H1 (cell line): ENCODE measurements around the gene FAM53A. TPM values are rescaled to one million over a fixed set of nuclear protein-coding genes. Genes with fewer than 3 reads are reported as not detected.
A peak's percentile ranks its signal among the peaks of the same experiment; 100 is the strongest.

Experiments used
- CTCF ChIA-PET: fragments of 300-600 bp; sonication (Branson Sonifier 250); formaldehyde crosslinking; loops from one replicate; lab custom pipeline; 2021; ENCODE audit not compliant: partially characterized antibody; lab: Charles Lee
- POLR2A ChIA-PET: fragments of 300-600 bp; sonication (Branson Sonifier 250); formaldehyde crosslinking; loops from one replicate; lab custom pipeline; 2021; ENCODE audit warnings: inconsistent platforms; ENCODE audit not compliant: partially characterized antibody; lab: Charles Lee
- DNase-seq, 2 experiments: peaks; one replicate each; pipeline versions ENCODE4 v3.0.0 to v3.0.0-alpha.2; 2010 to 2022; ENCODE audit warnings: low spot score in 2 of 2, low read depth in 1 of 2, mixed read lengths in 1 of 2
- FAIRE-seq: peaks from 2 replicates; lab custom pipeline; 2011; peaks lifted over from hg19 to GRCh38; lab: Jason Lieb, UNC
- H2AFZ ChIP-seq: 2 replicates; pipeline ENCODE4 v1.8.1; 2012; ENCODE audit warnings: low read length, inconsistent platforms
- H2AK5ac ChIP-seq: 2 replicates; pipeline ENCODE4 v1.6.1; 2013; ENCODE audit warnings: low read depth, low read length
- H2BK120ac ChIP-seq: replicated peaks from 2 replicates; pipeline ENCODE3; 2013; ENCODE audit warnings: low read depth, low read length, inconsistent platforms
- H2BK12ac ChIP-seq: 2 replicates; pipeline ENCODE4 v1.6.1; 2013; ENCODE audit warnings: low read depth, low read length
- H2BK15ac ChIP-seq: 2 replicates; pipeline ENCODE4 v1.6.1; 2013; ENCODE audit warnings: low read length
- H2BK20ac ChIP-seq: 2 replicates; pipeline ENCODE4 v1.6.1; 2013; ENCODE audit warnings: low read length
- H2BK5ac ChIP-seq: 2 replicates; pipeline ENCODE4 v1.6.1; 2013; ENCODE audit warnings: low read depth, low read length
- H3K14ac ChIP-seq: 2 replicates; pipeline ENCODE4 v1.6.1; 2013; ENCODE audit warnings: inconsistent platforms; ENCODE audit not compliant: insufficient read length
- H3K18ac ChIP-seq: 2 replicates; pipeline ENCODE4 v1.6.1; 2013; ENCODE audit warnings: low read length; ENCODE audit errors: extremely low read depth
- H3K23ac ChIP-seq: 2 replicates; pipeline ENCODE4 v1.6.1; 2013; ENCODE audit warnings: inconsistent platforms; ENCODE audit not compliant: insufficient read length
- H3K23me2 ChIP-seq: 2 replicates; pipeline ENCODE4 v1.6.1; 2013; ENCODE audit warnings: low read depth, low read length
- H3K27ac ChIP-seq: 2 replicates; pipeline ENCODE4 v1.6.1; 2011; ENCODE audit warnings: low read depth, low read length, inconsistent platforms
- H3K27me3 ChIP-seq, 4 experiments: replicated peaks in 1 of 4; 1 replicate in 1 of 4; 2 replicates in 3 of 4; pipeline versions ENCODE4 v1.6.1 to v1.8.1; 2011 to 2013; ENCODE audit warnings: low read length in 3 of 4, mild to moderate bottlenecking in 3 of 4, inconsistent platforms in 2 of 4, mixed read lengths in 2 of 4, moderate library complexity in 1 of 4; ENCODE audit not compliant: control insufficient read depth in 3 of 4, insufficient read depth in 3 of 4; ENCODE audit errors: extremely low read depth in 1 of 4
- H3K36me3 ChIP-seq, 4 experiments: 2 replicates each; pipeline versions ENCODE4 v1.6.1 to v1.8.1; 2011 to 2013; ENCODE audit warnings: mild to moderate bottlenecking in 4 of 4, low read length in 3 of 4, moderate library complexity in 2 of 4, control low read depth in 1 of 4, inconsistent platforms in 1 of 4; ENCODE audit not compliant: insufficient read depth in 4 of 4, control insufficient read depth in 2 of 4
- H3K4ac ChIP-seq: replicated peaks from 2 replicates; pipeline ENCODE3; 2013; ENCODE audit warnings: low read length, low read depth, mixed read lengths, inconsistent platforms; ENCODE audit not compliant: insufficient read length
- H3K4me1 ChIP-seq, 4 experiments: replicated peaks in 1 of 4; 1 replicate in 1 of 4; 2 replicates in 3 of 4; pipeline versions ENCODE4 v1.6.1 to v1.8.1; 2011 to 2013; ENCODE audit warnings: low read length in 3 of 4, inconsistent platforms in 2 of 4, mixed read lengths in 1 of 4; ENCODE audit not compliant: insufficient read depth in 4 of 4, control insufficient read depth in 3 of 4
- H3K4me2 ChIP-seq, 2 experiments: 2 replicates each; pipeline versions ENCODE4 v1.6.1 to v1.8.1; 2011 to 2013; ENCODE audit warnings: low read depth in 2 of 2, low read length in 2 of 2, control low read depth in 1 of 2, inconsistent platforms in 1 of 2, mild to moderate bottlenecking in 1 of 2; ENCODE audit not compliant: insufficient read depth in 1 of 2
- H3K4me3 ChIP-seq, 4 experiments: fragments of 200-600, 300-600 bp in 1 of 4; sonication (generic), shearing (Covaris generic), sonication (Bioruptor Twin) in 1 of 4; 2 replicates each; pipeline versions ENCODE4 v1.5.1 to v1.8.1; 2011 to 2016; ENCODE audit warnings: low read length in 4 of 4, low read depth in 3 of 4, control low read depth in 2 of 4, inconsistent platforms in 2 of 4, mild to moderate bottlenecking in 2 of 4, mixed read lengths in 1 of 4, moderate library complexity in 1 of 4; ENCODE audit not compliant: insufficient read depth in 2 of 4; ENCODE audit errors: extremely low read depth in 1 of 4
- H3K56ac ChIP-seq: replicated peaks from 2 replicates; pipeline ENCODE3; 2013; ENCODE audit warnings: low read depth, mild to moderate bottlenecking, mixed read lengths, low read length, inconsistent platforms; ENCODE audit not compliant: insufficient read length
- H3K79me1 ChIP-seq: 2 replicates; pipeline ENCODE4 v1.6.1; 2013; ENCODE audit warnings: low read depth, low read length, control low read depth
- H3K79me2 ChIP-seq, 2 experiments: 2 replicates each; pipeline versions ENCODE4 v1.6.1 to v1.8.1; 2012 to 2013; ENCODE audit warnings: low read length in 2 of 2, mild to moderate bottlenecking in 2 of 2, inconsistent platforms in 1 of 2; ENCODE audit not compliant: insufficient read depth in 2 of 2, control insufficient read depth in 1 of 2
- H3K9ac ChIP-seq, 4 experiments: replicated peaks in 1 of 4; 1 replicate in 1 of 4; 2 replicates in 3 of 4; pipeline versions ENCODE4 v1.6.1 to v1.8.1; 2011 to 2013; ENCODE audit warnings: low read depth in 3 of 4, low read length in 3 of 4, control low read depth in 2 of 4, mild to moderate bottlenecking in 2 of 4, moderate library complexity in 2 of 4, inconsistent platforms in 1 of 4; ENCODE audit errors: extremely low read depth in 1 of 4
- H3K9me3 ChIP-seq, 2 experiments: 2 replicates each; pipeline versions ENCODE4 v1.6.1 to v1.8.1; 2012 to 2013; ENCODE audit warnings: mild to moderate bottlenecking in 2 of 2, moderate library complexity in 2 of 2, control low read depth in 1 of 2, inconsistent platforms in 1 of 2, low read depth in 1 of 2, low read length in 1 of 2, mixed read lengths in 1 of 2; ENCODE audit not compliant: insufficient read depth in 2 of 2
- H4K20me1 ChIP-seq, 2 experiments: replicated peaks in 1 of 2; 2 replicates each; pipeline versions ENCODE3 to v1.8.1; 2011 to 2013; ENCODE audit warnings: inconsistent platforms in 2 of 2, low read length in 2 of 2, mild to moderate bottlenecking in 1 of 2; ENCODE audit not compliant: insufficient read depth in 2 of 2, control insufficient read depth in 1 of 2
- H4K5ac ChIP-seq: 2 replicates; pipeline ENCODE4 v1.6.1; 2013; ENCODE audit warnings: low read length, low read depth, mixed read lengths, inconsistent platforms; ENCODE audit not compliant: insufficient read length
- H4K8ac ChIP-seq: 2 replicates; pipeline ENCODE4 v1.8.0; 2013; ENCODE audit warnings: mild to moderate bottlenecking, moderate library complexity, low read length, inconsistent platforms; ENCODE audit not compliant: insufficient read depth; ENCODE audit errors: extremely low read depth
- H4K91ac ChIP-seq: replicated peaks from 2 replicates; pipeline ENCODE3; 2013; ENCODE audit warnings: low read length, mixed read lengths, inconsistent platforms; ENCODE audit not compliant: insufficient read length
- EP300 ChIP-seq, 2 experiments: IDR thresholded peaks; 1 replicate in 1 of 2; 2 replicates in 1 of 2; pipeline ENCODE4 v1.6.1; 2011 to 2012; ENCODE audit warnings: low read depth in 2 of 2, low read length in 2 of 2, mild to moderate bottlenecking in 2 of 2, borderline replicate concordance in 1 of 2, inconsistent platforms in 1 of 2, moderate library complexity in 1 of 2
- FOSL1 ChIP-seq: IDR thresholded peaks from 2 replicates; pipeline ENCODE4 v1.6.1; 2011; ENCODE audit warnings: mild to moderate bottlenecking, low read depth, low read length, moderate library complexity; ENCODE audit not compliant: insufficient read depth
- JUN ChIP-seq: IDR thresholded peaks from 2 replicates; pipeline ENCODE4 v1.6.1; 2011; ENCODE audit warnings: low read depth, mild to moderate bottlenecking, improper control_type of control experiment, low read length
- JUND ChIP-seq: IDR thresholded peaks from 2 replicates; pipeline ENCODE4 v1.6.1; 2011; ENCODE audit warnings: mild to moderate bottlenecking, improper control_type of control experiment, low read length
- RAD21 ChIP-seq, 2 experiments: IDR thresholded peaks in 1 of 2; conservative IDR thresholded peaks in 1 of 2; 2 replicates each; pipeline ENCODE4 v1.6.1; 2011; ENCODE audit warnings: low read depth in 2 of 2, low read length in 2 of 2, improper control_type of control experiment in 1 of 2, inconsistent platforms in 1 of 2, mild to moderate bottlenecking in 1 of 2, moderate library complexity in 1 of 2
- RFX5 ChIP-seq: IDR thresholded peaks from 2 replicates; pipeline ENCODE4 v1.6.1; 2011; ENCODE audit warnings: low read depth, low read length, improper control_type of control experiment, borderline replicate concordance
- SP2 ChIP-seq: IDR thresholded peaks from 2 replicates; pipeline ENCODE4 v1.6.1; 2012; ENCODE audit warnings: mild to moderate bottlenecking, low read length, inconsistent platforms
- TBP ChIP-seq: IDR thresholded peaks from 2 replicates; pipeline ENCODE4 v1.6.1; 2011; ENCODE audit warnings: low read depth, low read length, improper control_type of control experiment
- WGBS, 2 experiments: shearing (Covaris generic) in 1 of 2; methylation state at CpG; one replicate each; pipeline versions ENCODE4 v1.1.6 to v1.1.7; 2013 to 2015; ENCODE audit warnings: low lambda C conversion rate in 2 of 2, mixed read lengths in 2 of 2, inconsistent platforms in 1 of 2, low coverage in 1 of 2, missing lambda C conversion rate in 1 of 2; ENCODE audit not compliant: insufficient replicate concordance in 2 of 2, insufficient coverage in 1 of 2, insufficient read length in 1 of 2; ENCODE audit errors: extremely low coverage in 1 of 2, missing lambda C conversion rate in 1 of 2; 5-methylcytosine and 5-hydroxymethylcytosine counted together
- polyA plus RNA-seq, 7 experiments: library from polyadenylated mRNA; depleted of rRNA in 3 of 7; stranded (reverse) in 5 of 7; unstranded in 2 of 7; fragments of >200 nt in 5 of 7; fragments of 200-250 nt in 2 of 7; gene quantifications; 1 replicate in 5 of 7; 2 replicates in 1 of 7; 4 replicates in 1 of 7; pipeline versions ENCODE4 v1.2.1 to v1.2.3, GENCODE V29; 2011 to 2013; ENCODE audit warnings: missing spikeins in 2 of 7, mixed read lengths in 2 of 7
- total RNA-seq: library from RNA; stranded (reverse); fragmentation: NEBNext Ultra II Directional; extraction: Animal tissue kit (Norgen Biotek cat#: 25700); gene quantifications from 2 replicates; pipeline ENCODE4 v1.2.1, GENCODE V29; 2021
- TF ChIP-seq, protein P1 (sequence below): IDR thresholded peaks from 2 replicates; pipeline ENCODE4 v1.6.1; 2012; ENCODE audit warnings: inconsistent platforms
- TF ChIP-seq, protein P2 (sequence below): IDR thresholded peaks from 2 replicates; pipeline ENCODE4 v1.6.1; 2011; ENCODE audit warnings: low read depth, mild to moderate bottlenecking, low read length; ENCODE audit not compliant: insufficient read depth
- TF ChIP-seq, protein P3 (sequence below): IDR thresholded peaks from 2 replicates; pipeline ENCODE4 v1.6.1; 2011; ENCODE audit warnings: low read length, improper control_type of control experiment

FAM53A gene
- total and polyA plus RNA-seq, 2 of the 8 experiments (the other 6 are each of a cell fraction or from before 2014, with no cell fraction given): 1.9 to 2.0 TPM

DNA sequence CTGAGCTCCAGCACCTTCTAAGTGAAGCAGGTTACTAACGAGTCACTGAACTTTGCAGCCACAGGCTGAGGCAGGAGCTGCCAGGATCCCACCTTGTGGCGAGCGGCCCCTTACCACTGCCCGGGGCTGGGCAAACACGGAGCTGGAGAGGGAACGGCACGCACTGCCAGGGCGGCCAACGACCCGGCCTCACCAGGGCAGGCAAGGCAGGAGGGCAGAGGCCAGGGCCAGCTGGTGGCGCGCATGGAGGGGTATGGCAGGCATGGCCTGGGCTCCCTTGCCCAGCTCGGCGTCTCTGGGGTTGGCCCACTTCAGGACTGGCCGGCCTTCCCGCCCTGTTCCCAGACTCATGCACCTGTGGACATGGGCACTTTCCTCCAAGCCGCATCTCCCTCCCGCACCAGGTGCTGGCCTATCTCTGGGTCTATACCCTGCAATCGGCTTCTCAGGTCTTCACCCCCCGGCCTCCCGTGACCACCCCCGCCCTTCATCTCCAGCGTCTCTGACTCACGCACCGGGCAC is 64.9 kb downstream of the FAM53A start:
- Histone ChIP-seq H3K56ac (no peak overlapping the region), H3K36me3 (no peaks in the 10 kb centered on the region), H3K18ac (no peak overlapping the region), H2BK20ac (no peak overlapping the region), H3K27me3 (no peaks in the 10 kb centered on the region), H3K4me1 (no peaks in the 10 kb centered on the region), H3K79me2 (no peaks in the 10 kb centered on the region), H2BK5ac (no peak overlapping the region), H3K23ac (no peak overlapping the region), H3K27ac (no peak overlapping the region), H2BK12ac (no peak overlapping the region), H2AFZ (no peak overlapping the region), H3K79me1 (no peaks in the 10 kb centered on the region), H4K8ac (no peak overlapping the region), H2BK120ac (no peak overlapping the region), H4K20me1 (no peaks in the 10 kb centered on the region), H3K4ac (no peak overlapping the region), H3K23me2 (no peaks in the 10 kb centered on the region; the same call in 1 of the 2 replicates), H4K5ac (no peak overlapping the region), H3K4me2 (no peak overlapping the region), H3K4me3 (no peak overlapping the region), H2BK15ac (no peak overlapping the region), H2AK5ac (no peak overlapping the region), H3K9me3 (no peaks in the 10 kb centered on the region; a peak in 1 of 4 replicates), H4K91ac (peak overlapping the region; percentile 54), H3K14ac (no peak overlapping the region), H3K9ac (no peak overlapping the region)
- 85% methylated on average over 25 of the region's 25 CpGs; no CpG with 5 or more reads in 1 of the 2 experiments for WGBS, 2 experiments
- FAIRE-seq: no peak
- DNase-seq: no peak
- POLR2A ChIA-PET: no interaction called here
- CTCF ChIA-PET: interaction anchor here (1.4 to 4.3 kb wide), 2 partner anchors 10 to 74 kb away, joined by 4 to 24 read pairs; no protein-coding TSS in a partner anchor
- TF ChIP-seq JUND: no peak
- TF ChIP-seq, protein P1, sequence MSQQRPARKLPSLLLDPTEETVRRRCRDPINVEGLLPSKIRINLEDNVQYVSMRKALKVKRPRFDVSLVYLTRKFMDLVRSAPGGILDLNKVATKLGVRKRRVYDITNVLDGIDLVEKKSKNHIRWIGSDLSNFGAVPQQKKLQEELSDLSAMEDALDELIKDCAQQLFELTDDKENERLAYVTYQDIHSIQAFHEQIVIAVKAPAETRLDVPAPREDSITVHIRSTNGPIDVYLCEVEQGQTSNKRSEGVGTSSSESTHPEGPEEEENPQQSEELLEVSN: no peak
- no peak for TF ChIP-seq JUN
- TF ChIP-seq, protein P2, sequence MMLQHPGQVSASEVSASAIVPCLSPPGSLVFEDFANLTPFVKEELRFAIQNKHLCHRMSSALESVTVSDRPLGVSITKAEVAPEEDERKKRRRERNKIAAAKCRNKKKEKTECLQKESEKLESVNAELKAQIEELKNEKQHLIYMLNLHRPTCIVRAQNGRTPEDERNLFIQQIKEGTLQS: no peak
- no peak for TF ChIP-seq RAD21 (IDR thresholded peaks at IDR 0.05 in 1 of 2, conservative IDR thresholded peaks at IDR 0.05 in 1 of 2; ENCODE audit: low read depth in 2 of 2, low read length in 2 of 2)
- no peak for TF ChIP-seq EP300 (IDR thresholded peaks at IDR 0.05; ENCODE audit: borderline replicate concordance in 1 of 2, low read depth in 2 of 2, low read length in 2 of 2)
- TF ChIP-seq TBP: no peak
- no peak for TF ChIP-seq RFX5
- TF ChIP-seq, protein P3, sequence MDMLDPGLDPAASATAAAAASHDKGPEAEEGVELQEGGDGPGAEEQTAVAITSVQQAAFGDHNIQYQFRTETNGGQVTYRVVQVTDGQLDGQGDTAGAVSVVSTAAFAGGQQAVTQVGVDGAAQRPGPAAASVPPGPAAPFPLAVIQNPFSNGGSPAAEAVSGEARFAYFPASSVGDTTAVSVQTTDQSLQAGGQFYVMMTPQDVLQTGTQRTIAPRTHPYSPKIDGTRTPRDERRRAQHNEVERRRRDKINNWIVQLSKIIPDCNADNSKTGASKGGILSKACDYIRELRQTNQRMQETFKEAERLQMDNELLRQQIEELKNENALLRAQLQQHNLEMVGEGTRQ: no peak
- TF ChIP-seq FOSL1: no peak
- no peak for TF ChIP-seq SP2
